ENCODE data around the gene FAM124A.

The FAM124A gene

GRCh38 chr13:51291341-51291740, 69.1 kb downstream of the FAM124A start:
- DNase-seq (ENCODE audit: extremely low spot score, insufficient read length, low read depth) (no peak), FAIRE-seq (no peak)

GRCh38 chr13:51292000-51292565, 69.9 kb downstream of the FAM124A start:
- no peak for FAIRE-seq
- DNase-seq (ENCODE audit: extremely low spot score, insufficient read length, low read depth) = no peak

DNA sequence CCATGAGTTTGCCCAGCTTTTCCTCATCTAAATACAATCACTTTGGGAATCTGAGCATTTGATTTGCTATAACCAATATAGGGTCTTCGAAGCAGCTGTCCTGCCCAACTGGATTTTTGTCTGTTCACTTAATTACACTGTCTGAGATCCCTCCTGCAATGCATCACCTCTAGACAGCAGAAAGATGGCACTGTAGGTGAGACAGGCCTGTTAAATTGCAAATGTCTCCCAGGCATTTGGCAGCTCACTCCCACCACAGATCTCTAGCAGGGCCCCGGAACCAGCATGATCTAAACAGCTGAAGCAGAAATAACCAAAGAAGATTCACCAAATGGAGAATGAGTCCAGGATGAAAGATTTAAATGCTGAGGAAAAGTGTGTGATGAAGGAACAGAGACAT, 75.4 kb downstream of the FAM124A start:
- no peak for FAIRE-seq

GRCh38 chr13:51298812-51299211, 76.6 kb downstream of the FAM124A start:
- DNase-seq (ENCODE audit: extremely low spot score, insufficient read length, low read depth) = no peak
- FAIRE-seq = no peak

More for the DNA sequence above, 75.4 kb downstream of the FAM124A start:
- DNase-seq (ENCODE audit: extremely low spot score, insufficient read length, low read depth) = no peak

DNA sequence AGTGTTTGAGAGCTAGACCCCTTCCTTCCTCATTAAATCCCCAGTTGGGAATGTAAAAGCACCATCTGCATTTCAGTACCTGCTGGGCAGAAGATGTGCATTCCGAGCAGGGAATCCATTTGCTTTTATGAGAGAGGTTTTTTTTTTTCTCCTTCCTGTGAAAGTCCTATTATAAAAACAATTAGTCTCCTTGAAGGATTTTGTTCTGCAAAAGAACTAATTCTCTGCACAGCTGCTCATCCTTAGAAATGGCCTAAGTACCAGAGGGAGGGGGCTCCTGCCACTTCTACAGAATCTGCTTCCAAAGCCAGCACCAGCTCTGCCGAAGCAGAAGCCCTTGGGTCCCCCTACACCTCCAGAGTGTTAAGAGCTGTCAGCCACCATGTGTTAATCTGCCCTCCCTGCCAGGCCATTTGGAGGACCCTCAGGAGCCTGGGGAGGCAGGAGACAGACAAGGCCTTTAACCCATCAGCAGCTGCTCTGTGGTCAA, 80.9 kb downstream of the FAM124A start:
- DNase-seq (ENCODE audit: extremely low spot score, insufficient read length, low read depth) = no peak
- no peak for FAIRE-seq

- no peak for FAIRE-seq
- no peak for DNase-seq (ENCODE audit: extremely low spot score, insufficient read length, low read depth)
Measured at GRCh38 chr13:51303882-51304281, 81.7 kb downstream of the FAM124A start.

- FAIRE-seq = no peak
Measured at GRCh38 chr13:51305271-51305967, 83.2 kb downstream of the FAM124A start.

DNA sequence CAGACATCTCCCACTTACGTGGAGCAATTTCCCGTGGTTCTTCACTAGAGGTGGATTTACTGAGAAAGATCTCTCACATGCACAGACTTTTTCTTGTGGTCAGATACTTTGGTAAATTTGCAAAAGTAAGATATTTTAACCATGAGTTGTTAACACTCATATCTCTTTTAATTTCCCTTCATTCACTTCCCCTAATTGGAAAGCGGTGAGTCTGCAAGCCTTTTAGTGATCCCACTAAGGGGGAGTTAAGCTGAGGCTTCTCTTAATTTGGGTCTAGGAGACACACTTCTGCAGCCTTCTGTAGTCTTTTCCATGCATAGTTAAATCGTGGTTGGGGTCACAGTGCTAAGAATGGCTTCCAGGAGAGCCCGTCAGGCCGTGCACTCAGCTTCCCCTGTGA, 86.6 kb downstream of the FAM124A start:
- FAIRE-seq (no peak), DNase-seq (ENCODE audit: extremely low spot score, insufficient read length, low read depth) (no peak)

More at GRCh38 chr13:51305271-51305967, 83.2 kb downstream of the FAM124A start:
- DNase-seq (ENCODE audit: extremely low spot score, insufficient read length, low read depth) = no peak

DNA sequence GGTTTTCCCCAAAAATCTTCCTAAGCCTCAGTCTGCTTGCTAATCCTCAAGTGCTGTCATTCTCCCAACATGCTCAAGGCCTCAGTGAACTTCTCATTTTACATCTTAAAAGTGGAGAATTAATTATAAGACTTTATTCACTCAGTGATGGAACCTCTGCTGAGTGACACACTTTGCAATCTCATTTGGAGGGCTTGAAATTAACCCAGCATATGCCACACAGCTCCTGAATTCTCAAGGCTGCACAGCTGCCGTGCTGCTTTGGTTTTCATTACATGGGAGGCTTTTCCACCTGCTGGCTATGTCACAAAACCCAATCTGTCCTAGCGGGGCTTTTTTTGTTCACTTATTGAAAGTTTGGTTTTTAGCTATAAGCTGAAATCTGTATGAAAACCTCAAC, 89.0 kb downstream of the FAM124A start:
- DNase-seq (ENCODE audit: extremely low spot score, insufficient read length, low read depth) = no peak
- no peak for FAIRE-seq

- no peak for FAIRE-seq
Measured at GRCh38 chr13:51311957-51312520, 89.8 kb downstream of the FAM124A start.

GRCh38 chr13:51313619-51314018, 91.4 kb downstream of the FAM124A start:
- no peak for FAIRE-seq
- no peak for DNase-seq (ENCODE audit: extremely low spot score, insufficient read length, low read depth)

More at GRCh38 chr13:51311957-51312520, 89.8 kb downstream of the FAM124A start:
- no peak for DNase-seq (ENCODE audit: extremely low spot score, insufficient read length, low read depth)

- DNase-seq (ENCODE audit: extremely low spot score, insufficient read length, low read depth) (no peak), FAIRE-seq (no peak)
Measured at GRCh38 chr13:51317262-51317661, 95.1 kb downstream of the FAM124A start.

DNA sequence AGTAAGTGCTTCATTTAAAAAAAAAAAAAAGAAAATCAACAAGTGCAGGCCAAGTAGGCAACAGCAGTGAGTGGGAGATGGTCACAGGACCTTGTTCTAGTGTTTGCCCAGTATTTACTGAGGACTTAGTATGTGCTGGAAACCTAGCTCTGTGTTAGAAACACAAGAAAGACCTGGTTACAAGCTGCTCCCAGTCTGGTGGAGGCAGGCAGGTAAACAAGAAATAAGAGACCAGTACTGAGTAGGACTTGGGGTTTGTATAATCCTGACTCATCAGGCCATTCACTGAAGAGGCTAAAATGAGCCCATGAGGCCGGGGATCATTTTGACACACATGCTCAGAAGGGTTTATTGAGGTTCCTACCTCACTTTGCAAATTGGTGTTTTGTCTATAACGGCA, 95.8 kb downstream of the FAM124A start:
- FAIRE-seq (no peak), DNase-seq (ENCODE audit: extremely low spot score, insufficient read length, low read depth) (no peak)

- FAIRE-seq = no peak
- DNase-seq (ENCODE audit: extremely low spot score, insufficient read length, low read depth) = no peak
Measured at GRCh38 chr13:51318876-51319275, 96.7 kb downstream of the FAM124A start.

GRCh38 chr13:51321836-51322235, 99.6 kb downstream of the FAM124A start:
- FAIRE-seq (no peak), DNase-seq (ENCODE audit: extremely low spot score, insufficient read length, low read depth) (no peak)

GRCh38 chr13:51322826-51323225, 100.6 kb downstream of the FAM124A start:
- DNase-seq (ENCODE audit: extremely low spot score, insufficient read length, low read depth) = no peak
- FAIRE-seq = no peak

DNA sequence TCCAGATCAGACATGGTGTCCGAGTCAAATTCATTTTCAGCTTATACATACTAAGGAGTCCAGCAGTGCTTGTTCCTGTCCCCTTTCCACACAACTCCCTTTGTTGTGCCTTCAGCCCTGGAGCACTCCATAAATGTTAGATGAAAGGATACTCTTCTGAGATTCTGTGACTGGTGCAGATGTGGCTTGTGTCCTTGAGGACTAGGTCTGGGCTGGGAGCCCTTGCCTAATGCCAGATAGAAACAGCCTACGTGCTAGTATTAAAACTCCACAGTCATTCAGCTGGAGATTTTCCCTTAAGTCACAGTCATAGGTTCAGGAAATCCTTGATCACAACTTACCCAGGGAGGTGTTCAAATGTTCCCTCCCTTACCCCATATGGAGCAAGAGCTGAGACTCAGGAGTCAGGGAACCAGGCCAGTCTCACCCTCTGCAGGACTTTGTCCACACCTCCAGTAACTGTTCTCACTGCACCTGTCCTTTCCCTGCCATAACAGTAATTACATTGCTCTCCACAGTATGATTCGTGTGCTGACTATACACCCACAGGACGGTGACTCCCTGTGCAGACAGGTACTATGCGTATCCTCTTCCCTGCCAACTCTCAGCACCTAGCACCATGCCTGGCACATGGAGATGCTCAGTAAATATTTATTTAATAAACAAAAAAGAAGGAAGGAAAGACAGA, 101.8 kb downstream of the FAM124A start:
- no peak for FAIRE-seq
- DNase-seq (ENCODE audit: extremely low spot score, insufficient read length, low read depth) = no peak

DNA sequence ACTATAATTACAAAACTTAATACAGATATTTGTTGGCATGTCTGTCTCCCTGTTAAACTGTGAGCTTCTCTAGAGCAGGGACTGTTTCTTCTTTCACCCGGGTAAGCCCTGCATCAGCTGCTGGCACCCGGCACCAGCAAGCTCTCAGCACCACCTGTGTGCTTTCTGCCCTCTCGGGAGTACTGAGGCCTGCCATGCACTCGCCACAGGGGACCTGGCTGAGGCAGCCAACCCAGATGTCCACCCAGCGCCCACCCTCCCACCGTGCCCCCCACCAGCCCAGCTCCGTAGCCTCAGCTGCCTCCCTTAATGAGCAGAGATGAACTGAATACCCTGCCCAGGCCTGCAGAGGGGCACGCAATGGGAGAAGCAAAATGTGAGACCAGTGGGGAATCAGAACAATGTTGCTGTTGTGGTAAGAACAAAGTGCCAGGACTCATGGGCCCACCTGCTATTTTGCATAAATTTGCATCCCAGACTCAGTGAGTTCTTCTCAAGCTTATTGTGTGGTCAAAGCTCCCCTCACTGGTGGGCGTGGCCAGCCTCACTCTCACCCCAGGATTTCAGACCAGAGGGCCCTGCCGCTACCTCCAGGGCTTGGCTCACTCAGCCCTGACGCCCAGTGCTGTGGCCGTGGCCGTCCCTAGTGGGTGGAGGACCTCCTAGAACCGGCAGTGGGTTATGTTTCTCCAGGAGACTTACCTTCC, 102.7 kb downstream of the FAM124A start:
- DNase-seq (ENCODE audit: extremely low spot score, insufficient read length, low read depth) (no peak), FAIRE-seq (peak; percentile 12)

- DNase-seq (ENCODE audit: extremely low spot score, insufficient read length, low read depth) (no peak), FAIRE-seq (no peak)
Measured at GRCh38 chr13:51325837-51326236, 103.6 kb downstream of the FAM124A start.

DNA sequence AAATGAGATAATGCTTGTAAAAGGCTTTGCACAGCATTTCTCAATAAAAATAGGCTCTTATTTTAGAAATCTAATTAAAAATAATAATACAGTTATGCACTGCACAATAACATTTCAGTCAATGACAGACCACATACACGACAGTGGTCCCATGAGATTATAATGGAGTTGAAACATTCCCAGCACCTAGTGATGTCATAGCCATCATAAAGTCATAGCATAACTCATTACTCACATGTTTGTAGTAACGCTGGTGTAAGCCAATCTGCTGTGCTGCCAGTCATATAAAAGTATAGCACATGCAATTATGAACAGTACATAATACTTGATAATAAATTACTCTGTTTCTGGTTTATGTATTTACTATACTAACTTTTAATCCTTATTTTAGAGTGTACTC, 104.6 kb downstream of the FAM124A start:
- no peak for FAIRE-seq
- DNase-seq (ENCODE audit: extremely low spot score, insufficient read length, low read depth) = no peak
